HEK293T (cell line): ENCODE results near the gene OPRL1.

ENCODE experiments used
- CTCF ChIA-PET: fragments of 350-600 bp; formaldehyde crosslinking; extraction: SDS; loops from one replicate; lab custom pipeline; 2021; ENCODE audit warnings: antibody characterized with exemption, inconsistent platforms; lab: Yijun Ruan, JAX
- POLR2A ChIA-PET: fragments of 350-600 bp; formaldehyde crosslinking; extraction: SDS; loops from one replicate; lab custom pipeline; 2020; ENCODE audit warnings: antibody characterized with exemption, inconsistent platforms; lab: Yijun Ruan, JAX
- DNase-seq: peaks from one replicate; pipeline ENCODE4 v3.0.0; 2012; ENCODE audit warnings: mixed read lengths; ENCODE audit errors: extremely low spot score
- ARNT ChIP-seq: fragments of 450-650 bp; IDR thresholded peaks from 2 replicates; pipeline ENCODE4 v1.6.1; 2017; ENCODE audit warnings: mild to moderate bottlenecking
- BHLHE40 ChIP-seq: fragments of 450-650 bp; IDR thresholded peaks from 2 replicates; pipeline ENCODE4 v1.6.1; 2016; ENCODE audit warnings: mild to moderate bottlenecking, moderate library complexity, borderline replicate concordance
- CTBP1 ChIP-seq: fragments of 450-650 bp; IDR thresholded peaks from 2 replicates; pipeline ENCODE4 v1.6.1; 2016; ENCODE audit warnings: borderline replicate concordance
- ELF4 ChIP-seq: fragments of 450-650 bp; IDR thresholded peaks from 2 replicates; pipeline ENCODE4 v1.6.1; 2017; ENCODE audit warnings: antibody characterized with exemption
- FOXA1 ChIP-seq: fragments of 450-650 bp; IDR thresholded peaks from 2 replicates; pipeline ENCODE4 v1.6.1; 2016; ENCODE audit warnings: mild to moderate bottlenecking
- FOXK2 ChIP-seq: fragments of 450-650 bp; IDR thresholded peaks from 2 replicates; pipeline ENCODE4 v1.6.1; 2016; ENCODE audit warnings: mild to moderate bottlenecking
- FOXM1 ChIP-seq: fragments of 450-650 bp; IDR thresholded peaks from 2 replicates; pipeline ENCODE4 v1.6.1; 2017; ENCODE audit warnings: mild to moderate bottlenecking, borderline replicate concordance
- HDGF ChIP-seq: fragments of 450-650 bp; IDR thresholded peaks from 2 replicates; pipeline ENCODE4 v1.6.1; 2017; ENCODE audit warnings: antibody characterized with exemption, borderline replicate concordance
- L3MBTL2 ChIP-seq: fragments of 450-650 bp; conservative IDR thresholded peaks from 2 replicates; pipeline ENCODE4 v1.6.1; 2016; ENCODE audit warnings: mild to moderate bottlenecking
- LEF1 ChIP-seq: fragments of 450-650 bp; IDR thresholded peaks from 2 replicates; pipeline ENCODE4 v1.6.1; 2017; ENCODE audit warnings: mild to moderate bottlenecking, borderline replicate concordance
- NFRKB ChIP-seq: fragments of 450-650 bp; IDR thresholded peaks from 2 replicates; pipeline ENCODE4 v1.6.1; 2016; ENCODE audit warnings: mild to moderate bottlenecking, moderate library complexity
- SP1 ChIP-seq: fragments of 450-650 bp; IDR thresholded peaks from 2 replicates; pipeline ENCODE4 v1.6.1; 2017
- SUZ12 ChIP-seq: fragments of 450-650 bp; IDR thresholded peaks from 2 replicates; pipeline ENCODE4 v1.6.1; 2016; ENCODE audit warnings: mild to moderate bottlenecking
- TARDBP ChIP-seq: fragments of 450-650 bp; IDR thresholded peaks from 2 replicates; pipeline ENCODE4 v1.6.1; 2016
- ZNF384 ChIP-seq: fragments of 450-650 bp; IDR thresholded peaks from 2 replicates; pipeline ENCODE4 v1.6.1; 2016
- TF ChIP-seq, protein P1 (sequence below): fragments of 450-650 bp; IDR thresholded peaks from 2 replicates; pipeline ENCODE4 v1.6.1; 2016

The OPRL1 gene

DNA sequence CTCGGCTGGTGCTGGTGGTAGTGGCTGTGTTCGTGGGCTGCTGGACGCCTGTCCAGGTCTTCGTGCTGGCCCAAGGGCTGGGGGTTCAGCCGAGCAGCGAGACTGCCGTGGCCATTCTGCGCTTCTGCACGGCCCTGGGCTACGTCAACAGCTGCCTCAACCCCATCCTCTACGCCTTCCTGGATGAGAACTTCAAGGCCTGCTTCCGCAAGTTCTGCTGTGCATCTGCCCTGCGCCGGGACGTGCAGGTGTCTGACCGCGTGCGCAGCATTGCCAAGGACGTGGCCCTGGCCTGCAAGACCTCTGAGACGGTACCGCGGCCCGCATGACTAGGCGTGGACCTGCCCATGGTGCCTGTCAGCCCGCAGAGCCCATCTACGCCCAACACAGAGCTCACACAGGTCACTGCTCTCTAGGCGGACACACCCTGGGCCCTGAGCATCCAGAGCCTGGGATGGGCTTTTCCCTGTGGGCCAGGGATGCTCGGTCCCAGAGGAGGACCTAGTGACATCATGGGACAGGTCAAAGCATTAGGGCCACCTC, 18.7 kb downstream of the OPRL1 start:
- DNase-seq: no peak
- POLR2A ChIA-PET: no interaction called here
- CTCF ChIA-PET: no interaction called here
- no peak for TF ChIP-seq SP1
- no peak for TF ChIP-seq FOXK2
- TF ChIP-seq ARNT: no peak
- TF ChIP-seq ZNF384: no peak
- no peak for TF ChIP-seq L3MBTL2

DNA sequence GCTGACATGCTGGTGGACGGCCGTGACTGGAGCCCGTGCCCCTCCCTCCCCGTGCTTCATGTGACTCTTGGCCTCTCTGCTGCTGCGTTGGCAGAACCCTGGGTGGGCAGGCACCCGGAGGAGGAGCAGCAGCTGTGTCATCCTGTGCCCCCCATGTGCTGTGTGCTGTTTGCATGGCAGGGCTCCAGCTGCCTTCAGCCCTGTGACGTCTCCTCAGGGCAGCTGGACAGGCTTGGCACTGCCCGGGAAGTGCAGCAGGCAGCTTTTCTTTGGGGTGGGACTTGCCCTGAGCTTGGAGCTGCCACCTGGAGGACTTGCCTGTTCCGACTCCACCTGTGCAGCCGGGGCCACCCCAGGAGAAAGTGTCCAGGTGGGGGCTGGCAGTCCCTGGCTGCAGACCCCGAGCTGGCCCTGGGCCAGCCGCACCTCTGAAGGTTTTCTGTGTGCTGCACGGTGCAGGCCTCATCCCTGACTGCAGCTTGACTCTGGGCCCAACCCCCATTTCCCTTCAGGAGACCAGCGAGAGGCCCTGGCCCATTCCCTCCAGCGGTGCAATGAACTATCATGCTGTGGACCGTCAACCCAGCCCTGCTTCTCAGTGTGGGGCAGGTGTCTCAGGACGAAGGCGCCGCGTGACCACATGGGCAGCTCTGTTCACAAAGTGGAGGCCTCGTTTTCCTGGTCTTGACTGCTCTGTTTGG, 19.4 kb downstream of the OPRL1 start:
- no peak for DNase-seq
- TF ChIP-seq, protein P1, sequence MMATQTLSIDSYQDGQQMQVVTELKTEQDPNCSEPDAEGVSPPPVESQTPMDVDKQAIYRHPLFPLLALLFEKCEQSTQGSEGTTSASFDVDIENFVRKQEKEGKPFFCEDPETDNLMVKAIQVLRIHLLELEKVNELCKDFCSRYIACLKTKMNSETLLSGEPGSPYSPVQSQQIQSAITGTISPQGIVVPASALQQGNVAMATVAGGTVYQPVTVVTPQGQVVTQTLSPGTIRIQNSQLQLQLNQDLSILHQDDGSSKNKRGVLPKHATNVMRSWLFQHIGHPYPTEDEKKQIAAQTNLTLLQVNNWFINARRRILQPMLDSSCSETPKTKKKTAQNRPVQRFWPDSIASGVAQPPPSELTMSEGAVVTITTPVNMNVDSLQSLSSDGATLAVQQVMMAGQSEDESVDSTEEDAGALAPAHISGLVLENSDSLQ: no peak
- no peak for TF ChIP-seq BHLHE40
- ChIA-PET POLR2A (no interaction called here), CTCF (interaction anchor here (1.5 kb wide), 1 partner anchor 16 kb away, joined by 3 read pairs; no protein-coding TSS in a partner anchor)

DNA sequence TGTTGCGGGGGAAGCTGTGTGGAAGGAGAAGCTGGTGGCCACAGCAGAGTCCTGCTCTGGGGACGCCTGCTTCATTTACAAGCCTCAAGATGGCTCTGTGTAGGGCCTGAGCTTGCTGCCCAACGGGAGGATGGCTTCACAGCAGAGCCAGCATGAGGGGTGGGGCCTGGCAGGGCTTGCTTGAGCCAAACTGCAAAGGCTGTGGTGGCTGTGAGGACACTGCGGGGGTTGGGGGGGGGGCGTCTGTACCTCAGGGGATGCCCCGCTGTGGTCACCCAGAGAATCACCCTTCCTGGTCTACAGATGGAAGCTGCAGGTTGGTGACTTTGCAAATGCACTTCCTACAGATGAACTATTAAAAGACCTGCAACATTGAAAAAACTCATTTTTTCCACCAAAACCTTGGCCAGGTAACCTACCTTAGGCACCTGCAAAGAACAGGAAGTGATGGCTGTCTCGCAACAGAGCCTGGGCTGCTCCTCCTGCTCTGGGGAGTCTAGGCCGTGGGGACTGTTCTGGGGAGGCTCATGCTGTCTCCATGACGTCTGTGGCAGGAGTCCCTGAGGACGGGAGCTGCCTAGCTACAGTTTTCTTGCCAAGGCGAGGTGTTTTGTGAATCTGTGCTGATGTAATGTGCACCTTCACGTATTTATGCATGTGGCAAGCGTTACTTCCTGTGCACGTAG, 20.1 kb downstream of the OPRL1 start:
- no peak for TF ChIP-seq HDGF
- TF ChIP-seq ARNT: no peak
- no peak for TF ChIP-seq SUZ12
- TF ChIP-seq CTBP1: no peak
- no peak for TF ChIP-seq BHLHE40
- no peak for TF ChIP-seq NFRKB
- no peak for TF ChIP-seq FOXM1
- no peak for TF ChIP-seq FOXK2
- TF ChIP-seq FOXA1: no peak
- TF ChIP-seq ELF4: no peak
- TF ChIP-seq TARDBP: no peak
- no peak for TF ChIP-seq L3MBTL2
- no peak for TF ChIP-seq SP1
- no peak for TF ChIP-seq ZNF384
- no peak for TF ChIP-seq LEF1
- CTCF ChIA-PET: interaction anchor here (1.5 kb wide), 1 partner anchor 16 kb away, joined by 3 read pairs; no protein-coding TSS in a partner anchor
- POLR2A ChIA-PET: no interaction called here
- DNase-seq: no peak

DNA sequence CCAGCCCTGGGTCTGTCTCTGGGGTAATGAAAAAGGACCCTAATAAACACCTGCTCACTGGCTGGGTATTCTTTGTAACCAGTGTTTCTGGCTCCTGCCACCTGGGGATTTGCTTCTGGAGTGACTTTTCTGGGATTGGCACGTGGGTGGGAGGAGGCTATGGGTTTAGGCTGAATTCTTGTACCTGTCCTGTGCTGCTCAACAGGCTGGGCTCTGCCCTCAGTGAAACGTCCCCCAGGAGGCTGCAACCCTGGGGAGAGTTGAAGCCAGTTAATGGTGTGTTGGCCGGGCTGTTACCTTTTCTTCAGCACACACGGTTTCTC, 20.6 kb downstream of the OPRL1 start:
- TF ChIP-seq FOXK2: no peak
- TF ChIP-seq CTBP1: no peak
- CTCF ChIA-PET: interaction anchor here (1.5 kb wide), 1 partner anchor 17 kb away, joined by 3 read pairs; no protein-coding TSS in a partner anchor
- POLR2A ChIA-PET: no interaction called here
- DNase-seq: no peak

DNA sequence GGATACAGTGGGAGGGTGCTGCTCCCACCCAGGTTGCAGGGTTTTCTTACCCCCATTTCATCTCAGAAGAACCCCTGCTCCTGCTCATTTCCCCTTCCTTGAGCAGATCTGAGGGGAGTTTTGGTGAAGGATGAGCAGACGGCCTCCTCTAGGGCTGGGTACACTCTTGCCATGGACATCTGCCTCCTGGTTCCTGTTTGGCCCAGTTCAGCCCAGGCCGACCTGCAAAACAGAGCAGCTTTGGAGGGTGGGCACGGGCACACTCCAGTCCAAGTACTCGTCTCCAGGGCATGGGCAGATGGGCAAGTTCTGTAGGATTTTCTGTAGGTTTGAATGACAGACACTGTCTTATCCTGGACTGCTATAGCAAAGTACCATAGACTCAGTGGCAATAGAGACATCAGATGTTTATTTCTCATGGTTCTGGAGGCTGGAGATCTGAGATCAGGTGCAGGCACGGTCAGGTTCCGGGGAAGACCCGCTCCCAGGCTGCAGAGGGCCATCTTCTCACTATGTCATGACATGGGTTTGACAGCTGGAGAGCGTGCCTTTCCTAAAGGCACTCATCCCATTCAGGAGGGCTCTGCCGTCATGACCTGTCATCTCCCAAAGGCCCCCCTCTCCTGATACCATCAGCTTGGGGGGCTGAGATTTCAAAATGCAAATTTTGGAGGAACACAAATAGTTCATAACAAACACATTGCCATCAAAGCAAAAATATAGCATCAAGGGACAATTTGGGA, 21.2 kb downstream of the OPRL1 start:
- ChIA-PET POLR2A (interaction anchor here (0.6 kb wide), 1 partner anchor 39 kb away, joined by 3 read pairs; no protein-coding TSS in a partner anchor), CTCF (no interaction called here)
- no peak for TF ChIP-seq ZNF384
- TF ChIP-seq FOXK2: no peak
- no peak for TF ChIP-seq CTBP1
- no peak for TF ChIP-seq FOXA1
- TF ChIP-seq LEF1: no peak
- TF ChIP-seq L3MBTL2: no peak
- no peak for DNase-seq

DNA sequence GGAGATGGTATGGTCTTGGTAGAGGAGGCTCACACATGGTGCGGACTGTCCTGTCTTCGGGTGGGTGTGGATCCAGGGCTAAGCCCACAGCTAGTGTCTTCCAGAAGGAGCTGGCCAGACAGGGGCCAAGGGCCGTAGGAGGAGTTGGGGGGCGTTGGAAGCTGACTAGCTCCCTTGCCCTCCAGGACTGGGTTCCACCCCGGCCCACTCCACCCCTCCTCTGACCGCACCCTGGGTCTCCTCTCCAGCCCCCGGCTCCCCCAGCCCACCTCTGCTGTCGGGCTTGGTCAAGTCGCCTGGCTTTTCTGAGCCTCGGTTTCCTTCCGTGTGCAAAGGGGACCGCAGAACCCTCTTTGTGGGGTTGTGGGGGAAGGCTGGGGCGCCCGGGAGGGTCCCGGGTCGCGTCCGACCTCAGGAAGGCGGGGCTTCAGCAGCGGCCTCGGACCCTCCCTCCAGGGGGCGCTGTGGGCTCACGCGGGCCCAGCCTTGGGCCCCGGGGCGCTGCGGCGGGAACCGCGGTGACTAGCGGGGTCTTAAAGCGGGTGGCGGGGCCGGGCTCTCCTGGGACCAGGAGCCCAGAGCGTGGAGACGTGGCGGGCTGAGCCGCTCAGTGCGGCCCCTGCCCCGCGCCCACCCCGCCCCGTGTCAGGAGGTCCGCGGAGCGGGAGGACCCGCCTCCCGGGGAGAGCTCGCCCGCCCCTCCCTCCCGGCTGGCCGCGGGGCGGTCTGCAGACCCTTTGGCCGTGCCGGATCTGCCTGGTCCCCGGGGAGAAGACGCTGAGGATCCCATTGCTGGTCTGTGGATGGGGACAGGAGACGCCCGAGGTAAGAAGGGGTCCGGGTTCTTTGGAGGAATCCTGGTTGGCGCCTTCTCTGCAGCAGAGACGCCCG, 22.1 kb downstream of the OPRL1 start:
- TF ChIP-seq SP1 (no peak), SUZ12 (no peak), TARDBP (no peak), ARNT (no peak), LEF1 (no peak), ELF4 (no peak)
- TF ChIP-seq, protein P1: no peak
- ChIA-PET CTCF (interaction anchor here (0.6 to 1.4 kb wide), 4 partner anchors 9 to 126 kb away, joined by 3 read pairs; partner anchors contain the start of gene LKAAEAR1), POLR2A (interaction anchor here (0.6 kb wide), 1 partner anchor 40 kb away, joined by 3 read pairs; no protein-coding TSS in a partner anchor)
- peak; percentile 92 for DNase-seq
